M059J (cell line): ENCODE measurements around the gene ITPKB. TPM values are rescaled to one million over a fixed set of nuclear protein-coding genes. Genes with fewer than 3 reads are reported as not detected.
"Not testable (repeated sequence)": the region's sequence is repeated elsewhere in the genome, so short reads cannot be mapped to it uniquely, and the experiment has no call there.

Experiments
- DNase-seq: peaks from one replicate; pipeline ENCODE4 v3.0.0-alpha.2; 2012; ENCODE audit warnings: low read depth
- total RNA-seq: library from RNA; depleted of rRNA; stranded (reverse); fragments of >200 nt; shearing (Covaris generic); gene quantifications from 2 replicates; pipeline ENCODE4 v1.2.3, GENCODE V29; 2014

The ITPKB gene
- total RNA-seq, 1 experiment from 2014 or later = 6.1 TPM

DNA sequence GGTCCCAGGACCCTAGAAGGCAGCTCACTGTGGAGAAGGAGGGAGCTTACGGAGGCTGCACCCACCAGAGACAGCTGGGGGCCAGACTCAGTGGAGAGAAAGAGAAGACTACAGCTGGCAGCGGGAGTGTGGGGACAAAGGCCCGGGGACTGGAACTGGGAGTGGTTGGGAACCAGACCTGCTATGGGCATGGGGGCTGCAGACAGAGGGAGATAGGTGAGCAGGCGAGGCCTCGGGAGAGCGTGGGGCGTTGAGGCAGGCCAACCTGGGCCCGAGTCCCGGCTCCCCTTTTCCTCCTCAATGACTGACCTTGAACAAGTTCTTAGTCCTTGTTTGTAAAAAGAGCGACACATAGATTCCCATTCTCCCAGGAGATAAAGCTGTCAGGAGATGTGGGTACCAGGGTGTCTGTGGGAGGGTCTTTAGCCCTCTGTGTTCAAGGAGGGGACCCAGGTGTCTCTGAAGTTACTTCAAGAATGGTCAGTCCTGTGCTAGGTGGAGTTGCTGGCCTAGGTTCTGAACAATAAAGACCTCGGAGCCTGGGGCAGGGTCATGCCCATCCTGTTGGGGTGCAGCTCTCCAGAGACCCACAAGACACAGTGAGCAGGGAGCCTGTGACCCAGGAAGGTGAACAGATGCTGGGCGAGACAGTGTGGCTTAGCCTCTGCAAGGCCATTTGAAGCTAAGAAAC lies 87.9 kb downstream of the ITPKB start:
- no peak for DNase-seq

DNA sequence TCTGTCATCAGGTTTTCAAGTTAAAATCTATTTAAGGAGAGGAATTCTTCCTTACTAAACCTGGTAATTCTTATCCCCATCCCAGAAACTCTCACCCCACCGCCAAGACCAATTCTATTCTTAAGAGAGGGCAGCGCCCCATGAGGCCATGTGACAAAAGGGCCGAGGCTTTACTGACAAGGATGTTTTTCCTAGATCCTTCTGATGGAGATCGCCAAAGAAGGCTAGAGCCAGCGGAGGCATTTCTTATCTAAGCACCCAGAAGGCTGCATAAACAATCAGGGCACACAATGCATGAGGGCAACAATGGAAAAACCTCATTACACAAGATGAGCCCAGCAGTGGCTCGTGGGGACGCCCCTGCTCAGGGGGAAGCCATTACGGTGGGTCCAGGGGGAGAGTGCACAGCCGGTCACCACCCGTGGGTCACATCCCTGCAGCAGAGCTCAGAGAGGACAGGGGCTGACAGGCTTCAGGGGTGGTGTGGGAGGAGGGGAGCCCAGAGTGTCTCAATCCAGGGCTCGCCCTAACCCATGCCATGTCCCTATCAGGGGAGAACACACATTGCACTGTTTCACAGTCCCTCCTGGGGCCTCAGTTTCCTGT lies 88.7 kb downstream of the ITPKB start:
- DNase-seq = no peak

GRCh38 chr1:226649780-226650179 lies 89.3 kb downstream of the ITPKB start:
- DNase-seq = peak; percentile 37

GRCh38 chr1:226649244-226649643 lies 89.8 kb downstream of the ITPKB start:
- DNase-seq = no peak

GRCh38 chr1:226648421-226648820 lies 90.7 kb downstream of the ITPKB start:
- DNase-seq = no peak

DNA sequence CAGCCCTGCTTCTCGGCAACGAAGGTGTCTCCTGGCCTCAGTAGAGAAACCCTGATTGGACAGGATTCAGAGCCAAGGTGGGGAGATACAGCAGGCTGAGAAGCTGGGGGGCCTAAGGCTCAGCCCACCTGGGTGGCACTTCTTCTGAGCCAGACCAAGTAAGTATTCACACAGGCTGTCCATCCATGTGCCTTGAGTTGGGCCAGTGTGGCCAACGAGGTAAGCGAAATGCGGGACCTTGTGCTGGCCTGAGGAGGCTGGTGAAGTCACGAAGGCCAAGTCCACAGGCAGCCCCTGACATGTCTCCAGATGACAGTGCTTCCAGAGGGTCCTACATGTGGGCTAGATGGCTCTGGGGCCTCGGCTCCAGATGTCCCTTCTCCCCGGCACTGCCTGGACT lies 91.4 kb downstream of the ITPKB start:
- no peak for DNase-seq

GRCh38 chr1:226646870-226647449 lies 92.1 kb downstream of the ITPKB start:
- no peak for DNase-seq

DNA sequence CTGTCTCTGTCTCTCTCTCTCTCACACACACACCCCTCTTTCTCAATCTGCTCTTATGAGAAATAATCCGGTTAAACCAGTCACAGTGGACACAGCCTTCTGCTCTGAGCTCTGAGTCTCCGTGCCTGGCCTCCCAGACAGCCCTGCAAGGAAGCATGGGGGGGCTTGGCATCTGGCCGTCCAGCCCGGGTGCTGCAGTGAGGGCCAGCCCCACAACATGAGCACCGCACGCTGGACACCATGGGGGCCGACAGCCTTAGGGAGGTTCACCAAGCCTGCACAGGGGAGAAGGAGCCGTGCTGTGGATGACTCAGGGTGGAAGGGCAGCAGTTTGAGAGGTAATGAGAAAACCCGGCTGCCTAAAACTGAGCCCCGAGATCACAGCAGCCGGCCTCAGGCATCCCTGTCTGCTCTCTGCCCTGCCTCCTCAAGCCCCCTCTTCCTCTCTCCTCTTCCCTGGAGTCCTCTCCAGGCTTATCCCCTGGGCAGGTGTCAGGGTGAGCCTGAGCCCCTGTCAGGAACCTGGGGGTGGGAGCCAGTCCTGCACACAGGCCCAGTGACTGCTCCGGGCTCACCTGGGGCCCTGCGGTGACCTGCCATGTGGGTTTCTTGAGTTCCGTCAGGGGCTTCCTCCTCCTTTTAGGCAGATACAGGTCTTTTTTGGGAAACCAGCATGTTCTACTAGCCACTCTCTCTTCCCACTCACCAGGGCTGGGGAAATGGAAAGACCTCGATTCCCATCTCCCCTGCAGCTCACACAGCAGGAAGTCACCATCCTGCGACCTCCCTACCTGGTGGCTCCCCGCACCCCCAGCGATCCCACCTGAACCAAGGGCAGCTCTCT lies 92.8 kb downstream of the ITPKB start:
- DNase-seq = no peak

- no peak for DNase-seq
Observed at GRCh38 chr1:226645279-226645976, 93.7 kb downstream of the ITPKB start.

- peak; percentile 47 for DNase-seq
Observed at GRCh38 chr1:226644541-226645176, 94.4 kb downstream of the ITPKB start.

DNA sequence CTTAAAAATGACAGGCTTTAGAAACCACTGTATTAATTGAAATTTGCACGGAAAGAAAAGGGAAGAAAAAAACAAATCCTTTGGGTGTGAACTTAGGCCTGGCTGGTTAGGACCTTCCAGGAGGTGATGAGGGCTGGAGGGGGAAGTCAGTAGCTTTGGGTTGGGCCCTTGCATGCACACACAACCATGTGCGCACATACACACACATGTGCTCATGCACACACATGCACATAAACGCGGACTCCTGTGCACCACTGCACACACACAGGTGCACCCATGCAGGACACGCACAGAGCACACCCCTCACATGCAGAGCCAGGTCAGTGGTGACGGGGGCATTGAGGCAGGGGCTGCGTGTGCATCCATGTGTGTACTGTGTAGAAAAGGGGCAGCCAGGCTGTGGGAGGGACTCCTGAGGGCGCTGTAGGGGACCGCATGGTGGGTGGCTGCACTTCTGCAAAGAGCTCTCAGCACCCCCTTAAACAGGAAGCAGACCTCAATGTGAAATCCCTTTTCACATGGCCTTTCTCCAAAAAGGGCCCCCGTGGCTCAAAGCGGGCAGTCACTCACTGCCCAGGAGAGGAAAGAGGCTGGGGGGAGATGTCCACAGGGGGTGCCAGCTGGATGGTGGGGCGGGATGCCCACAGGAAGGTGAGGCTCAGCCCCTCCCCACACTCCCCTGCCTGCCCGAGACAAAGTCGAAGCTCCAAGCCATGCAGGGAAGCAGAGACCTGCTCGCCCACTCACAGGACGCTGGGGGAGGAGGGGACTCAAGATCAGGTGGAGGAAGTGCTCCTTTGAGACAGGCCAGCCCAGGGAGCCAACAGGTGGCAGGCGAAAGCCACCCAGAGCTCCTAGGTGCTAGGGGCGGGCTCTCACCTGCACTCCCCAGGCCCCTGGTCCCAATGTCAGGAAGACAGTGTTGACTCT lies 95.2 kb downstream of the ITPKB start:
- no peak for DNase-seq

- DNase-seq = peak; percentile 81
Observed at GRCh38 chr1:226643177-226643576, 95.9 kb downstream of the ITPKB start.

GRCh38 chr1:226642421-226642820 lies 96.7 kb downstream of the ITPKB start:
- DNase-seq = no peak

- no peak for DNase-seq
Observed at GRCh38 chr1:226641671-226642231, 97.3 kb downstream of the ITPKB start.

DNA sequence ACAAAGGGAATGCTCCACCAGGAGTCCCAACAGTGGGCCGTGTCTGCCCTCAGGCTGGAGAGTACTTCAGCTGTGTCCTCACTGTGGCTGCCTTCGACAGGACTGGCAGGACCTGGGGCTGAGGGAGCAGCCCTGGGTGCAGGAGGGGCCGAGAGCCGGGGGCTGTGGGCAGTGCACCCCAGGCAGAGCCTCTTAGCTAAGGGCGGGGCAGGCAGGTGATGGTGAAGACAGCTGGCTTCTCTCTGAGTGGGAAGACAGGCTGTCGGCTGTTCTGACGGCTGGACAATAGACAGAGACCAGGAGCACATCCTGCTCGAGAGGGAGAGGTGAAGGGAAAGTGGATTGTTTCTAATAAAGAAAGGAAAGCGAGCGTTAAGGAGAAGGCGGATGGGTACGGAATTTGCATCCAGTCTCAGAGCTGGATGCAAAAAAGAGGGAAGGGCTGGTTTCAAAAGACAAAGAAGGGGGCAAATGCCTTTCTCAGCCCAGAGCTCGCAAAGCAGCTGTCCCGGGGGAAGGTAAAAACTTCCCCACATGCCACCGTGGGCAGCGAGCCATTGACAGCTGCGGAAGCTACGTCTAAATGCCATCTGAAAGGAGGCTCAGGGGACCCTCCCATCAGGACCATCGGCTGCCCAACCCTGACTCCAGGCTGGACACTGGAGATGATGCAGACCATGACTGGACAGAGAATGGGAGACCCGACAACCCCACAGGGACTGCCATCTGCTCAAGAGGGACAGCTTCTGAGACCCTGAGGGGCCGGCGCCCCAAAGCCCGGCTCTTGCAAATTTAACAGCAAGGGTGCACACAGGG lies 98.6 kb downstream of the ITPKB start:
- DNase-seq = no peak

DNA sequence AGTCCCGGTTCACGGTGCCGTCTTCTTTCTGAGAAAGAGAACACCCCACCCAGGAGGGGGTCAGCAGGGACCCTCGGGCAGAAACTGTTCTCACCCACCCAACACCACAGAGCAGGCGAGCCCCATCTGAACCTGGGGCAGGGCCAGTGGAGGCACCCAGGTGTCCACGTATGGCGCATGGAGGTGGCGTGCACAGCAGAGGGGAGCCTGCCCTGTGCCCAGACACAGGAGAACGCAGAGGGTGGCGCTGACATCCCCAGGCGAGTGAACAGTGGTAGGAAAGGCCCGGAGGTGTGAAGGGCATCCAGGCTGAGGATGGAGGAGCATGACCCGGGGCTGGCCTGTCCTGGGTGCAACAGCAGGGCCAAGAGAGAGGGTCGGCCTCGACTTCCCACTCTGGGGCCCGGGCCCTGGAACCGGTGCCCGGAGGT lies 99.4 kb downstream of the ITPKB start:
- no peak for DNase-seq

DNA sequence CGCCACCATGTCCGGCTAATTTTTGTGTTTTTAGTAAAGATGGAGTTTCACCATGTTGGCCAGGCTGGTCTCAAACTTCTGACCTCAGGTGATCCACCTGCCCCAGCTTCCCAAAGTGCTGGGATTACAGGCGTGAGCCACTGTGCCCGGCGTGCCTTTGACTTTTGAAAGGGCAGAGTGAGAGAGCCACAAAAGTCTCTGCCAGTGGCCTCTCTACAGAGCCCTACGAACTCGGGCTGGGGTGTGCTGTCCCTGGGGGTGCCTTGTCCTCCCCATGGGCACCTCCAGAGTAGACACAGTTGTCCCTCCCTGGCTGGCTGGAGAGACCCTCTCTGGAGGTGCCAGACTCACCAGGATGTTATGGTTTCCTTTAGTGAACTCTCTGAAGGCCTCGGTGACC lies 99.9 kb downstream of the ITPKB start:
- not testable (repeated sequence) for DNase-seq

GRCh38 chr1:226638608-226639007 lies 100.5 kb downstream of the ITPKB start:
- DNase-seq = no peak
